GM12878 (cell line): ENCODE measurements around the gene PRR5L.

Experiments
- CTCF ChIP-seq, 3 experiments: IDR thresholded peaks in 2 of 3; conservative IDR thresholded peaks in 1 of 3; 2 replicates each; pipeline ENCODE4 v1.5.1; 2011; ENCODE audit warnings: low read depth in 3 of 3, low read length in 3 of 3, mild to moderate bottlenecking in 3 of 3, control low read depth in 2 of 3, moderate library complexity in 2 of 3, inconsistent platforms in 1 of 3, mixed read lengths in 1 of 3; ENCODE audit not compliant: control insufficient read depth in 2 of 3, insufficient read depth in 1 of 3; ENCODE audit errors: extremely low read depth in 1 of 3
- SIN3A ChIP-seq: IDR thresholded peaks from 2 replicates; pipeline ENCODE4 v1.6.1; 2012; ENCODE audit warnings: low read depth, low read length, improper control_type of control experiment

DNA sequence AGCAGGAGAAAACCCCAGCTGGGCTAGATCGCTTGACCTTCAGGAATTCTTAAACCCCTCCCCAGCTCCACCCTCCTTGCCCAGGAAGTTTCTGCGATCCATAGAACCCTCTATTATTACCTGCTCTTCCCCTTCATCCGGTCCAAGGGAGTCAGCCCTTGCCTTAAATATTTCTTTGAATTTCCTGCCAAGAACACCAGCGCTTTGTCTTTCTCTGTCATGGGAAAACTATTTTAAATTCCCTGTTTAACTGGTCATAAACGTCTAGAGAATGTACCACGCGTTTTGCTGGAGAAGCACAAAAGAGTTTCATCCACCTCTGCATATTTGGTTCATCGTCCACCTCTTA, 214.5 kb downstream of the PRR5L start:
- TF ChIP-seq CTCF (IDR thresholded peaks at IDR 0.05 in 2 of 3, conservative IDR thresholded peaks at IDR 0.05 in 1 of 3; ENCODE audit: control insufficient read depth in 2 of 3, extremely low read depth in 1 of 3, insufficient read depth in 1 of 3, low read depth in 3 of 3, low read length in 3 of 3): no peak
- no peak for TF ChIP-seq SIN3A
